ENCODE data around the gene EAF2.

DNA sequence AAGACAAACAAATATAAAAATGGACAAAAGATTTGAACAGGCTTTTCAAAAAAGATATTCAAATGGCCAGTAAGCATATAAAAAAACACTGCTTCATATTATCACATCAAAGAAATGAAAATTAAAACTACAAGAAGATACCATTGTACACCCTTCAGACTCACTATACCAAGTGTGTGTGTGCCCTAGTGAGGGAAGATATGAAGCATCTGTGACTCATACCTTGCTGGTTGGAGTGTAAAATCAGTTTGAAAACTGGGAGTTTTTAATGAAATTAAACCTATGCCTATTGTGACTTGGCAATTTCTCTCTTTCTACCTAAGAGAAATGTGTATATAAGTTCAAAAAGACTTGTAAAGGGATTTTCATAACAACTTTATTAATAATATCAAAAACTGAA, 35.7 kb downstream of the EAF2 start:
- TF ChIP-seq, protein P1, sequence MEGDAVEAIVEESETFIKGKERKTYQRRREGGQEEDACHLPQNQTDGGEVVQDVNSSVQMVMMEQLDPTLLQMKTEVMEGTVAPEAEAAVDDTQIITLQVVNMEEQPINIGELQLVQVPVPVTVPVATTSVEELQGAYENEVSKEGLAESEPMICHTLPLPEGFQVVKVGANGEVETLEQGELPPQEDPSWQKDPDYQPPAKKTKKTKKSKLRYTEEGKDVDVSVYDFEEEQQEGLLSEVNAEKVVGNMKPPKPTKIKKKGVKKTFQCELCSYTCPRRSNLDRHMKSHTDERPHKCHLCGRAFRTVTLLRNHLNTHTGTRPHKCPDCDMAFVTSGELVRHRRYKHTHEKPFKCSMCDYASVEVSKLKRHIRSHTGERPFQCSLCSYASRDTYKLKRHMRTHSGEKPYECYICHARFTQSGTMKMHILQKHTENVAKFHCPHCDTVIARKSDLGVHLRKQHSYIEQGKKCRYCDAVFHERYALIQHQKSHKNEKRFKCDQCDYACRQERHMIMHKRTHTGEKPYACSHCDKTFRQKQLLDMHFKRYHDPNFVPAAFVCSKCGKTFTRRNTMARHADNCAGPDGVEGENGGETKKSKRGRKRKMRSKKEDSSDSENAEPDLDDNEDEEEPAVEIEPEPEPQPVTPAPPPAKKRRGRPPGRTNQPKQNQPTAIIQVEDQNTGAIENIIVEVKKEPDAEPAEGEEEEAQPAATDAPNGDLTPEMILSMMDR (IDR thresholded peaks at IDR 0.05) = no peak
- no peak for TF ChIP-seq POLR2A (IDR thresholded peaks at IDR 0.05)

Measured in lower leg skin (tissue), 3 donors.